A549 (cell line): ENCODE data around the gene ISOC1. TPM values are rescaled to one million over a fixed set of nuclear protein-coding genes. Genes with fewer than 3 reads are reported as not detected.

Source experiments
- ATAC-seq, 2 experiments: fragments of 200-7000 bp in 1 of 2; fragments of >200 bp in 1 of 2; cut with Nextera tagmentation in 1 of 2; cut with Tn5 transposase in 1 of 2; 3 replicates each; pipeline versions ENCODE4 v1.8.0 to v1.9.1; 2018 to 2020; ENCODE audit warnings: mild to moderate bottlenecking in 1 of 2, moderate library complexity in 1 of 2
- CTCF ChIA-PET: fragments of 300-600 bp; sonication (Branson Sonifier 250); formaldehyde crosslinking; extraction: SDS; loops from one replicate; lab custom pipeline; 2021; ENCODE audit warnings: antibody characterized with exemption, inconsistent platforms; lab: Yijun Ruan, JAX
- POLR2A ChIA-PET: fragments of 350-600 bp; formaldehyde crosslinking; extraction: SDS; loops from one replicate; lab custom pipeline; 2021; ENCODE audit warnings: antibody characterized with exemption, inconsistent platforms; lab: Yijun Ruan, JAX
- DNase-seq, 2 experiments: peaks; one replicate each; pipeline versions ENCODE4 v3.0.0 to v3.0.0-alpha.2; 2011 to 2016; ENCODE audit warnings: low read depth in 1 of 2, low spot score in 1 of 2
- FAIRE-seq: peaks from 2 replicates; lab custom pipeline; 2011; peaks lifted over from hg19 to GRCh38; lab: Jason Lieb, UNC
- H3K27ac ChIP-seq, 2 experiments: fragments of >200 bp; sonication (Bioruptor Twin); formaldehyde crosslinking; 3 replicates each; pipeline ENCODE4 v1.5.1; 2016 to 2017
- H3K4me1 ChIP-seq: fragments of >200 bp; sonication (Bioruptor Twin); formaldehyde crosslinking; 3 replicates; pipeline ENCODE4 v1.6.1; 2016
- H3K4me2 ChIP-seq: fragments of >200 bp; sonication (Bioruptor Twin); formaldehyde crosslinking; 3 replicates; pipeline ENCODE4 v1.6.1; 2016
- H3K4me3 ChIP-seq: fragments of >200 bp; sonication (Bioruptor Twin); formaldehyde crosslinking; 3 replicates; pipeline ENCODE4 v1.5.1; 2016
- H3K9me3 ChIP-seq: fragments of >200 bp; sonication (Bioruptor Twin); formaldehyde crosslinking; 3 replicates; pipeline ENCODE4 v1.6.1; 2016
- BHLHE40 ChIP-seq: IDR thresholded peaks from 2 replicates; pipeline ENCODE4 v1.6.1; 2012; ENCODE audit warnings: low read depth, low read length, inconsistent platforms
- CBX8 ChIP-seq: fragments of 200-600 bp; sonication (generic); IDR thresholded peaks from 2 replicates; pipeline ENCODE4 v1.6.1; 2016
- EHF ChIP-seq: fragments of 250-450 bp; sonication (Bioruptor Pico); IDR thresholded peaks from 2 replicates; pipeline ENCODE4 v1.5.0; 2020; ENCODE audit warnings: mild to moderate bottlenecking
- FOSB ChIP-seq: fragments of 250-450 bp; sonication (Bioruptor Pico); IDR thresholded peaks from 2 replicates; pipeline ENCODE4 v1.5.0; 2020; ENCODE audit warnings: mild to moderate bottlenecking, moderate library complexity
- HEYL ChIP-seq: fragments of 250-450 bp; sonication (Bioruptor Pico); IDR thresholded peaks from 2 replicates; pipeline ENCODE4 v1.8.0; 2021; ENCODE audit warnings: mild to moderate bottlenecking, moderate library complexity
- HOXA7 ChIP-seq: fragments of 250-450 bp; sonication (Bioruptor Pico); IDR thresholded peaks from 2 replicates; pipeline ENCODE4 v1.5.0; 2020; ENCODE audit warnings: mild to moderate bottlenecking, moderate library complexity
- HOXB13 ChIP-seq: fragments of 250-450 bp; sonication (Bioruptor Pico); IDR thresholded peaks from 2 replicates; pipeline ENCODE4 v1.5.0; 2020; ENCODE audit warnings: low read depth, mild to moderate bottlenecking, moderate library complexity
- HOXB5 ChIP-seq: fragments of 250-450 bp; sonication (Bioruptor Pico); IDR thresholded peaks from 2 replicates; pipeline ENCODE4 v1.5.0; 2020; ENCODE audit warnings: mild to moderate bottlenecking, moderate library complexity
- MAFK ChIP-seq: fragments of 450-650 bp; IDR thresholded peaks from 2 replicates; pipeline ENCODE4 v1.6.1; 2014; ENCODE audit not compliant: partially characterized antibody
- MAZ ChIP-seq: fragments of 150-350 bp; IDR thresholded peaks from 2 replicates; pipeline ENCODE4 v1.6.1; 2014; ENCODE audit warnings: antibody characterized with exemption, low read depth, low read length, borderline replicate concordance
- MYC ChIP-seq: IDR thresholded peaks from 2 replicates; pipeline ENCODE4 v1.6.1; 2012; ENCODE audit warnings: mild to moderate bottlenecking, inconsistent platforms, low read length, improper control_type of control experiment, borderline replicate concordance
- NFE2L2 ChIP-seq: fragments of 150-350 bp; conservative IDR thresholded peaks from 2 replicates; pipeline ENCODE4 v1.6.1; 2014; ENCODE audit warnings: low read length
- PHF8 ChIP-seq: fragments of 200-600 bp; sonication (generic); IDR thresholded peaks from 2 replicates; pipeline ENCODE4 v1.6.1; 2016; ENCODE audit warnings: low read depth, mild to moderate bottlenecking, antibody characterized with exemption, moderate library complexity, borderline replicate concordance
- POLR2A ChIP-seq: IDR thresholded peaks from 2 replicates; pipeline ENCODE4 v1.6.1; 2012; ENCODE audit warnings: mild to moderate bottlenecking, low read length
- POLR2AphosphoS2 ChIP-seq: conservative IDR thresholded peaks from 2 replicates; pipeline ENCODE4 v1.6.1; 2012; ENCODE audit warnings: low read length, improper control_type of control experiment, inconsistent platforms
- RAD21 ChIP-seq, 2 experiments: fragments of >200 bp in 1 of 2; sonication (Bioruptor Twin) in 1 of 2; formaldehyde crosslinking in 1 of 2; IDR thresholded peaks in 1 of 2; conservative IDR thresholded peaks in 1 of 2; 2 replicates in 1 of 2; 3 replicates in 1 of 2; pipeline ENCODE4 v1.6.1; 2012 to 2018; ENCODE audit warnings: inconsistent platforms in 1 of 2
- RCOR1 ChIP-seq: fragments of 150-350 bp; IDR thresholded peaks from 2 replicates; pipeline ENCODE4 v1.6.1; 2014; ENCODE audit warnings: antibody characterized with exemption, low read length, low read depth
- SMC3 ChIP-seq: fragments of >200 bp; sonication (Bioruptor Twin); formaldehyde crosslinking; IDR thresholded peaks from 3 replicates; pipeline ENCODE4 v1.6.1; 2018; ENCODE audit warnings: inconsistent platforms
- TP53 ChIP-seq: fragments of 250-450 bp; sonication (Bioruptor Pico); IDR thresholded peaks from 2 replicates; pipeline ENCODE4 v1.5.0; 2021; ENCODE audit warnings: mild to moderate bottlenecking, moderate library complexity
- ZC3H11A ChIP-seq: fragments of 450-650 bp; IDR thresholded peaks from 2 replicates; pipeline ENCODE4 v1.6.1; 2014; ENCODE audit warnings: antibody characterized with exemption, mild to moderate bottlenecking
- WGBS: methylation state at CpG from one replicate; pipeline ENCODE4 v1.1.6; 2017; ENCODE audit errors: missing lambda C conversion rate; 5-methylcytosine and 5-hydroxymethylcytosine counted together
- polyA plus RNA-seq, 4 experiments: library from polyadenylated mRNA; depleted of rRNA in 3 of 4; stranded (reverse); fragments of >200 nt; fragmentation: RNase III in 1 of 4; extraction: RNeasy Plus Mini Kit Qiagen cat#74134 plus additional on column Dnase treatment in 1 of 4; gene quantifications; 2 replicates in 3 of 4; 3 replicates in 1 of 4; pipeline ENCODE4 v1.2.3, GENCODE V29; 2011 to 2017
- TF ChIP-seq, protein P1 (sequence below): fragments of >200 bp; sonication (Bioruptor Twin); formaldehyde crosslinking; IDR thresholded peaks from 3 replicates; pipeline ENCODE4 v1.5.1; 2016
- TF ChIP-seq, protein P2 (sequence below): IDR thresholded peaks from 2 replicates; pipeline ENCODE4 v1.6.1; 2012
- TF ChIP-seq, protein P3 (sequence below): fragments of 450-650 bp; IDR thresholded peaks from 2 replicates; pipeline ENCODE4 v1.6.1; 2014; ENCODE audit warnings: antibody characterized with exemption
- TF ChIP-seq, protein P4 (sequence below): IDR thresholded peaks from 2 replicates; pipeline ENCODE4 v1.6.1; 2012

Gene ISOC1
- polyA plus RNA-seq, 2 of the 4 experiments (the other 2 are of a cell fraction), result 17.3 to 31.6 TPM

DNA sequence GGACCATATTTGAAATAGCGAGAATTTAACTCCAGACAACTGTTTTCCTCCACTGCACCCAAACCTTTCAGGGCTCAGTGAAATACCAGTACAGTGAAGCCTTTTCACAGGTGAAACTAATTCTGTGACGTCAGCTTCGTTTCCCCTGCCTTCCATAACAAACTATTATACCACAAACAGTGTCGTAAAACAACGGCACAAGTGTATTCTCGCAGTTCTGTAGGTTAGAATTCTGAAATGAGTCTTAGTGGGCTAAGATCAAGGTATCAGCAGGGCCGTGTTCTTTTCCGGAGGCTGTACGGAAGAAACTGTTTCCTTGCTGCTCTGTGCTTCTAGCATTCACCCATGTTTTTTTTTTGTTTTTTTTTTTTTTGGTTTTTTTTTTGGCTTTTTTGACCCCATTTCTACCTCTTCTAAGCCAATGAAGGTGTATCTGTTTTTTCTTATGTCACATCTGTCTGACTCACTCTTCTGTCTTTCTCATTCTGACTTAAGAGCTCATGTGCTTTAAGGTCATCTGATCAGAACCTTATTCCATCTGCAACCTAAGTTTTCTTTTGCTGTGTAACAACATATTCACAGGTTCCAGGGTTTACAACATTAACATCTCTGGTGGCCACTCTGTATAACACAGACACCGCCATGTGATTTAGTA is 20.1 kb downstream of the ISOC1 start:
- H3K4me2 ChIP-seq, result no peak overlapping the region
- WGBS, result 91% methylated on average over 10 of the region's 10 CpGs
- no peaks in the 10 kb centered on the region for H3K4me1 ChIP-seq
- no peaks in the 10 kb centered on the region for H3K9me3 ChIP-seq
- POLR2A ChIA-PET, result no interaction called here
- no peak for TF ChIP-seq TP53 (CRISPR knock-in tag)
- no peak for TF ChIP-seq FOSB (CRISPR knock-in tag)
- TF ChIP-seq, protein P1, sequence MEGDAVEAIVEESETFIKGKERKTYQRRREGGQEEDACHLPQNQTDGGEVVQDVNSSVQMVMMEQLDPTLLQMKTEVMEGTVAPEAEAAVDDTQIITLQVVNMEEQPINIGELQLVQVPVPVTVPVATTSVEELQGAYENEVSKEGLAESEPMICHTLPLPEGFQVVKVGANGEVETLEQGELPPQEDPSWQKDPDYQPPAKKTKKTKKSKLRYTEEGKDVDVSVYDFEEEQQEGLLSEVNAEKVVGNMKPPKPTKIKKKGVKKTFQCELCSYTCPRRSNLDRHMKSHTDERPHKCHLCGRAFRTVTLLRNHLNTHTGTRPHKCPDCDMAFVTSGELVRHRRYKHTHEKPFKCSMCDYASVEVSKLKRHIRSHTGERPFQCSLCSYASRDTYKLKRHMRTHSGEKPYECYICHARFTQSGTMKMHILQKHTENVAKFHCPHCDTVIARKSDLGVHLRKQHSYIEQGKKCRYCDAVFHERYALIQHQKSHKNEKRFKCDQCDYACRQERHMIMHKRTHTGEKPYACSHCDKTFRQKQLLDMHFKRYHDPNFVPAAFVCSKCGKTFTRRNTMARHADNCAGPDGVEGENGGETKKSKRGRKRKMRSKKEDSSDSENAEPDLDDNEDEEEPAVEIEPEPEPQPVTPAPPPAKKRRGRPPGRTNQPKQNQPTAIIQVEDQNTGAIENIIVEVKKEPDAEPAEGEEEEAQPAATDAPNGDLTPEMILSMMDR, result no peak
- no peak for TF ChIP-seq HOXB13
- no peak for TF ChIP-seq HEYL (CRISPR knock-in tag)
- no peak for TF ChIP-seq POLR2A
- no peak for TF ChIP-seq PHF8
- no peak for TF ChIP-seq POLR2AphosphoS2
- TF ChIP-seq EHF (CRISPR knock-in tag), result no peak
- no peak for TF ChIP-seq MAZ
- no peak for TF ChIP-seq RAD21 (conservative IDR thresholded peaks at IDR 0.05 in 1 of 2, IDR thresholded peaks at IDR 0.05 in 1 of 2)
- no peak for TF ChIP-seq HOXA7 (CRISPR knock-in tag)
- no peak for TF ChIP-seq SMC3
- no peak for TF ChIP-seq RCOR1
- no peak for TF ChIP-seq BHLHE40
- no peak for TF ChIP-seq MYC
- no peak for TF ChIP-seq NFE2L2
- H3K27ac ChIP-seq, result no peak overlapping the region
- no peak overlapping the region for H3K4me3 ChIP-seq
- CTCF ChIA-PET, result no interaction called here
- DNase-seq (no peak), FAIRE-seq (no peak), ATAC-seq (no peak)

DNA sequence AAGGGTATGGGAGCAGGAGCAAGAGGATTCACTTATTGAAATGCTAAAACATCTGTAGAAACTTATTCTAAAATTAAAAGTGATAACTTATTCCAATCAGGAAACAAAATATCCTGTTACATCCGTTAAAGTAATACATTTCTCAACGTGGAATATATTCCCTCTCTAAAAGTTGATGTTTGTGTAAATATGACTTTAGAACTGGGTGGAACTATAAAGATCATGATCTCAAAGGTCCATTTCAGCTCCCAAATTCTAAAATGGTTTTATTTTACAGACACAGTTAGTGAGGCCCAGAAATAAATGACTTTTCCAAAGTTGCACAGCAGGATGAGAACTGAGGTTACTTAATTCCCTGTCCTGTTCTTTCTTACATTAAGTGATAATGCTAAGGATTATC is 21.1 kb downstream of the ISOC1 start:
- ChIA-PET POLR2A (no interaction called here), CTCF (no interaction called here)
- no peaks in the 10 kb centered on the region for H3K4me1 ChIP-seq
- no peaks in the 10 kb centered on the region for H3K9me3 ChIP-seq
- H3K4me3 ChIP-seq, result no peak overlapping the region
- DNase-seq, result no peak
- TF ChIP-seq, protein P2, sequence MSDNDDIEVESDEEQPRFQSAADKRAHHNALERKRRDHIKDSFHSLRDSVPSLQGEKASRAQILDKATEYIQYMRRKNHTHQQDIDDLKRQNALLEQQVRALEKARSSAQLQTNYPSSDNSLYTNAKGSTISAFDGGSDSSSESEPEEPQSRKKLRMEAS, result no peak
- TF ChIP-seq ZC3H11A (no peak), MAFK (no peak), HOXB5 (no peak), CBX8 (no peak)
- TF ChIP-seq, protein P3, sequence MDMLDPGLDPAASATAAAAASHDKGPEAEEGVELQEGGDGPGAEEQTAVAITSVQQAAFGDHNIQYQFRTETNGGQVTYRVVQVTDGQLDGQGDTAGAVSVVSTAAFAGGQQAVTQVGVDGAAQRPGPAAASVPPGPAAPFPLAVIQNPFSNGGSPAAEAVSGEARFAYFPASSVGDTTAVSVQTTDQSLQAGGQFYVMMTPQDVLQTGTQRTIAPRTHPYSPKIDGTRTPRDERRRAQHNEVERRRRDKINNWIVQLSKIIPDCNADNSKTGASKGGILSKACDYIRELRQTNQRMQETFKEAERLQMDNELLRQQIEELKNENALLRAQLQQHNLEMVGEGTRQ, result no peak
- no peak overlapping the region for H3K27ac ChIP-seq
- WGBS, result 82% methylated on average over 2 of the region's 2 CpGs
- FAIRE-seq, result no peak
- H3K4me2 ChIP-seq, result no peak overlapping the region
- no peak for ATAC-seq

DNA sequence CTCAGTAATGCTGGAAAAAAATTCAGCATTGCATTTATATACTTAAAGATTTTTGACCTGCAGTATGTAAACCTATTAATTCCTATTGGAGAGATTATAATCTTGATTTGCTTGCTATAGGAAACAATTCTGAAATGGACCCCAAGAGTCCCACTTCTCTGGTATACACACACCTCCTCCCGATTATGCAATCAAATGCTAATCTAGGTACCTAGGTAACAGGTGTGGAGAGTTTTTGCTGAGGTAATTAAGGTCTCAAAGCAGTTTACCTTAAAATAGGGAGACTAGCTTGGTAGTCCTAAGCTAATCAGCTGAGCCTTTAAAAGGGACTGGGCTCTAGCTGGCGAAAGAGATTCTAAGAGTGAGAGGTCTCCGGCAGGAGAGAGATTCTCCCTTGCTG is 22.2 kb downstream of the ISOC1 start:
- Histone ChIP-seq H3K9me3 (no peaks in the 10 kb centered on the region), H3K4me1 (no peaks in the 10 kb centered on the region), H3K27ac (no peak overlapping the region), H3K4me3 (no peak overlapping the region), H3K4me2 (no peak overlapping the region)
- DNase-seq (no peak), FAIRE-seq (no peak), ATAC-seq (no peak)
- CTCF ChIA-PET, result no interaction called here
- TF ChIP-seq, protein P4, sequence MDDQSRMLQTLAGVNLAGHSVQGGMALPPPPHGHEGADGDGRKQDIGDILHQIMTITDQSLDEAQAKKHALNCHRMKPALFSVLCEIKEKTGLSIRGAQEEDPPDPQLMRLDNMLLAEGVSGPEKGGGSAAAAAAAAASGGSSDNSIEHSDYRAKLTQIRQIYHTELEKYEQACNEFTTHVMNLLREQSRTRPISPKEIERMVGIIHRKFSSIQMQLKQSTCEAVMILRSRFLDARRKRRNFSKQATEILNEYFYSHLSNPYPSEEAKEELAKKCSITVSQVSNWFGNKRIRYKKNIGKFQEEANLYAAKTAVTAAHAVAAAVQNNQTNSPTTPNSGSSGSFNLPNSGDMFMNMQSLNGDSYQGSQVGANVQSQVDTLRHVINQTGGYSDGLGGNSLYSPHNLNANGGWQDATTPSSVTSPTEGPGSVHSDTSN, result no peak
- POLR2A ChIA-PET, result no interaction called here
- 81% methylated on average over 3 of the region's 3 CpGs for WGBS
